HepG2 (cell line): Measurements from ENCODE around the gene SRSF2. TPM values are rescaled to one million over a fixed set of nuclear protein-coding genes. Genes with fewer than 3 reads are reported as not detected.

Experiments used
- ATAD3A ChIP-seq: sonication (generic); formaldehyde crosslinking; IDR thresholded peaks from 2 replicates; pipeline ENCODE4 v1.4.0; 2020; ENCODE audit warnings: missing genetic modification reagents
- CEBPG ChIP-seq: IDR thresholded peaks from 2 replicates; pipeline ENCODE4 v1.6.1; 2016
- CERS6 ChIP-seq: sonication (generic); formaldehyde crosslinking; IDR thresholded peaks from 2 replicates; pipeline ENCODE4 v1.5.0; 2020; ENCODE audit warnings: missing genetic modification reagents
- GMEB2 ChIP-seq: IDR thresholded peaks from 2 replicates; pipeline ENCODE4 v1.6.1; 2016; ENCODE audit warnings: missing biosample characterization, missing genetic modification reagents, low read depth
- HMG20B ChIP-seq: conservative IDR thresholded peaks from 2 replicates; pipeline ENCODE4 v1.6.1; 2016; ENCODE audit warnings: missing genetic modification reagents, missing compliant biosample characterization
- KLF13 ChIP-seq: sonication (generic); formaldehyde crosslinking; IDR thresholded peaks from 2 replicates; pipeline ENCODE4 v1.4.0; 2020; ENCODE audit warnings: mild to moderate bottlenecking, missing genetic modification reagents
- KLF15 ChIP-seq: sonication (generic); formaldehyde crosslinking; IDR thresholded peaks from 2 replicates; pipeline ENCODE4 v1.8.1; 2023; ENCODE audit warnings: borderline replicate concordance, mild to moderate bottlenecking, inconsistent platforms, missing genetic modification reagents, mixed read lengths
- MTF1 ChIP-seq: sonication (generic); formaldehyde crosslinking; IDR thresholded peaks from 2 replicates; pipeline ENCODE4 v1.5.0; 2020; ENCODE audit warnings: missing genetic modification reagents
- NFKB2 ChIP-seq: sonication (generic); formaldehyde crosslinking; IDR thresholded peaks from 2 replicates; pipeline ENCODE4 v1.4.0; 2020; ENCODE audit warnings: missing genetic modification reagents, borderline replicate concordance
- NR2F6 ChIP-seq, 2 experiments: IDR thresholded peaks; 2 replicates each; pipeline ENCODE4 v1.6.1; 2016; ENCODE audit warnings: antibody characterized with exemption in 1 of 2, mild to moderate bottlenecking in 1 of 2
- RBAK ChIP-seq: sonication (generic); formaldehyde crosslinking; IDR thresholded peaks from 2 replicates; pipeline ENCODE4 v1.5.1; 2020; ENCODE audit warnings: mild to moderate bottlenecking, missing genetic modification reagents
- SALL1 ChIP-seq: sonication (generic); formaldehyde crosslinking; IDR thresholded peaks from 2 replicates; pipeline ENCODE4 v1.8.0; 2022; ENCODE audit warnings: mild to moderate bottlenecking, missing genetic modification reagents
- SMAD3 ChIP-seq: sonication (generic); formaldehyde crosslinking; IDR thresholded peaks from 2 replicates; pipeline ENCODE4 v1.4.0; 2020; ENCODE audit warnings: missing genetic modification reagents
- SMYD3 ChIP-seq: sonication (generic); formaldehyde crosslinking; IDR thresholded peaks from 2 replicates; pipeline ENCODE4 v1.8.1; 2023; ENCODE audit warnings: mild to moderate bottlenecking, missing genetic modification reagents
- TAF1 ChIP-seq: sonication (generic); formaldehyde crosslinking; IDR thresholded peaks from 2 replicates; pipeline ENCODE4 v1.4.0; 2020; ENCODE audit warnings: missing genetic modification reagents
- TEAD3 ChIP-seq: optimal IDR thresholded peaks from 2 replicates; pipeline ENCODE3; 2016; ENCODE audit warnings: borderline replicate concordance
- YEATS4 ChIP-seq: sonication (generic); formaldehyde crosslinking; IDR thresholded peaks from 2 replicates; pipeline ENCODE4 v1.4.0; 2020; ENCODE audit warnings: missing genetic modification reagents, borderline replicate concordance
- ZMYM3 ChIP-seq: sonication (generic); formaldehyde crosslinking; IDR thresholded peaks from 2 replicates; pipeline ENCODE4 v1.5.1; 2020; ENCODE audit warnings: mild to moderate bottlenecking, missing genetic modification reagents
- ZNF20 ChIP-seq: sonication (generic); formaldehyde crosslinking; IDR thresholded peaks from 2 replicates; pipeline ENCODE4 v1.4.0; 2020; ENCODE audit warnings: mild to moderate bottlenecking, moderate library complexity, missing genetic modification reagents
- ZNF354B ChIP-seq: sonication (generic); formaldehyde crosslinking; IDR thresholded peaks from 2 replicates; pipeline ENCODE4 v1.8.0; 2022; ENCODE audit warnings: mild to moderate bottlenecking, missing genetic modification reagents
- ZNF503 ChIP-seq: sonication (generic); formaldehyde crosslinking; IDR thresholded peaks from 2 replicates; pipeline ENCODE4 v1.4.0; 2020; ENCODE audit warnings: missing genetic modification reagents
- ZNF564 ChIP-seq: sonication (generic); formaldehyde crosslinking; IDR thresholded peaks from 2 replicates; pipeline ENCODE4 v1.8.1; 2023; ENCODE audit warnings: mild to moderate bottlenecking, missing genetic modification reagents
- ZNF598 ChIP-seq: sonication (generic); formaldehyde crosslinking; IDR thresholded peaks from 2 replicates; pipeline ENCODE4 v1.5.1; 2020; ENCODE audit warnings: mild to moderate bottlenecking, missing genetic modification reagents, borderline replicate concordance
- ZNF644 ChIP-seq: IDR thresholded peaks from 2 replicates; pipeline ENCODE4 v1.6.1; 2016; ENCODE audit warnings: low read depth
- ZNF678 ChIP-seq: sonication (generic); formaldehyde crosslinking; IDR thresholded peaks from 2 replicates; pipeline ENCODE4 v1.4.0; 2020; ENCODE audit warnings: mild to moderate bottlenecking, missing genetic modification reagents
- ZNF773 ChIP-seq: sonication (generic); formaldehyde crosslinking; IDR thresholded peaks from 2 replicates; pipeline ENCODE4 v1.4.0; 2020; ENCODE audit warnings: missing genetic modification reagents, borderline replicate concordance
- polyA plus RNA-seq, 8 experiments: library from polyadenylated mRNA; depleted of rRNA in 3 of 8; stranded (reverse) in 7 of 8; unstranded in 1 of 8; fragments of >200 nt; fragmentation: Illumina TruSeq in 4 of 8; extraction: Trizol in 4 of 8; gene quantifications; 2 replicates each; pipeline versions ENCODE4 v1.2.1 to v1.2.3, GENCODE V29; 2011 to 2016; ENCODE audit warnings: low read depth in 4 of 8, missing spikeins in 1 of 8, mixed read lengths in 1 of 8; ENCODE audit not compliant: insufficient read depth in 1 of 8
- total RNA-seq, 5 experiments: library from RNA; depleted of rRNA; stranded (reverse); fragments of >200 nt; fragmentation: Illumina TruSeq; extraction: Trizol; gene quantifications; 2 replicates each; pipeline ENCODE4 v1.2.3, GENCODE V29; 2016; ENCODE audit warnings: low read depth in 1 of 5
- TF ChIP-seq, protein P1 (sequence below): sonication (generic); formaldehyde crosslinking; IDR thresholded peaks from 2 replicates; pipeline ENCODE4 v1.8.0; 2022; ENCODE audit warnings: mild to moderate bottlenecking, missing genetic modification reagents, moderate library complexity

Gene SRSF2
- total and polyA plus RNA-seq, 2 of the 13 experiments (the other 11 are each of a cell fraction or from before 2014, with no cell fraction given), result 306 to 319 TPM

- TF ChIP-seq, protein P1, sequence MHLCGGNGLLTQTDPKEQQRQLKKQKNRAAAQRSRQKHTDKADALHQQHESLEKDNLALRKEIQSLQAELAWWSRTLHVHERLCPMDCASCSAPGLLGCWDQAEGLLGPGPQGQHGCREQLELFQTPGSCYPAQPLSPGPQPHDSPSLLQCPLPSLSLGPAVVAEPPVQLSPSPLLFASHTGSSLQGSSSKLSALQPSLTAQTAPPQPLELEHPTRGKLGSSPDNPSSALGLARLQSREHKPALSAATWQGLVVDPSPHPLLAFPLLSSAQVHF, result no peak; the same call in 1 of the 2 replicates
- TF ChIP-seq ATAD3A (no peak), YEATS4 (CRISPR knock-in tag) (no peak; the same call in none of the 2 replicates), ZNF503 (no peak), RBAK (no peak), ZNF20 (CRISPR knock-in tag) (no peak), CEBPG (CRISPR knock-in tag) (no peak), TEAD3 (CRISPR knock-in tag) (no peak), ZMYM3 (CRISPR knock-in tag) (no peak), NFKB2 (CRISPR knock-in tag) (no peak), MTF1 (no peak), SMAD3 (CRISPR knock-in tag) (no peak), KLF15 (no peak; the same call in 1 of the 2 replicates), HMG20B (CRISPR knock-in tag) (no peak), CERS6 (CRISPR knock-in tag) (no peak), NR2F6 (IDR thresholded peaks at IDR 0.05) (no peak), NR2F6 (CRISPR knock-in tag; IDR thresholded peaks at IDR 0.05) (no peak; the same call in 1 of the 2 replicates), SMYD3 (CRISPR knock-in tag) (no peak), ZNF598 (CRISPR knock-in tag) (no peak), ZNF773 (CRISPR knock-in tag) (no peak), ZNF644 (CRISPR knock-in tag) (no peak), TAF1 (no peak), GMEB2 (CRISPR knock-in tag) (no peak), KLF13 (no peak), ZNF564 (peak; percentile 32; the same call in 1 of the 2 replicates), ZNF354B (CRISPR knock-in tag) (0 out of 2 replicates have a peak, but pooled peaks have one; percentile 11), SALL1 (no peak), ZNF678 (CRISPR knock-in tag) (no peak)
Measured at GRCh38 chr17:76736349-76737081, 616 bp downstream of the SRSF2 start (continued).
